B cell (primary cell): ENCODE results near the gene IMMP2L. TPM values are rescaled to one million over a fixed set of nuclear protein-coding genes. Genes with fewer than 3 reads are reported as not detected.

Source experiments
- ATAC-seq: fragments of 200-7000 bp; cut with Tn5 transposase; one replicate; pipeline ENCODE4 v1.10.0; 2021; ENCODE audit warnings: low read depth, mild to moderate bottlenecking, moderate number of reproducible peaks, moderate library complexity
- CTCF ChIA-PET: fragments of 350-600 bp; sonication (Branson Sonifier 250); formaldehyde crosslinking; loops from one replicate; lab custom pipeline; 2021; ENCODE audit warnings: antibody characterized with exemption, inconsistent platforms; lab: Charles Lee
- POLR2A ChIA-PET: fragments of 350-600 bp; sonication (Branson Sonifier 250); formaldehyde crosslinking; loops from one replicate; lab custom pipeline; 2021; ENCODE audit warnings: antibody characterized with exemption; lab: Charles Lee
- DNase-seq: peaks from one replicate; pipeline ENCODE4 v3.0.0; 2013
- H2AFZ ChIP-seq: 2 replicates; pipeline ENCODE4 v1.6.1; 2012; ENCODE audit warnings: mild to moderate bottlenecking, low read depth, low read length; ENCODE audit not compliant: insufficient read depth, poor library complexity, severe bottlenecking
- H3K27ac ChIP-seq, 2 donors: 1 replicate in 1 of 2; 2 replicates in 1 of 2; pipeline ENCODE4 v1.5.1; 2012 to 2013; ENCODE audit warnings: low read length in 2 of 2, mild to moderate bottlenecking in 2 of 2, moderate library complexity in 1 of 2
- H3K27me3 ChIP-seq, 4 experiments: fragments of 200-600 bp in 1 of 4; sonication (generic) in 1 of 4; replicated peaks in 1 of 4; 1 replicate in 2 of 4; 2 replicates in 2 of 4; pipeline versions ENCODE4 v1.6.1 to v1.7.0; 2013 to 2016; ENCODE audit warnings: low read length in 3 of 4, mild to moderate bottlenecking in 2 of 4, mixed read lengths in 1 of 4, moderate library complexity in 1 of 4; ENCODE audit not compliant: insufficient read depth in 4 of 4, control insufficient read depth in 3 of 4; ENCODE audit errors: control extremely low read depth in 1 of 4
- H3K36me3 ChIP-seq, 2 experiments: replicated peaks in 1 of 2; 1 replicate in 1 of 2; 2 replicates in 1 of 2; pipeline versions ENCODE4 v1.6.1 to v1.7.1; 2013; ENCODE audit warnings: low read length in 1 of 2; ENCODE audit not compliant: insufficient read depth in 2 of 2, control insufficient read depth in 1 of 2; ENCODE audit errors: control extremely low read depth in 1 of 2, extremely low read depth in 1 of 2
- H3K4me1 ChIP-seq, 2 donors: fragments of 200-600 bp in 1 of 2; sonication (generic) in 1 of 2; 1 replicate in 1 of 2; 2 replicates in 1 of 2; pipeline versions ENCODE4 v1.5.1 to v1.6.1; 2013 to 2017; ENCODE audit warnings: low read length in 2 of 2; ENCODE audit not compliant: control insufficient read depth in 2 of 2, insufficient read depth in 2 of 2
- H3K4me2 ChIP-seq: replicated peaks from 2 replicates; pipeline ENCODE3; 2012; ENCODE audit warnings: mild to moderate bottlenecking, low read depth, low read length; ENCODE audit not compliant: poor library complexity, severe bottlenecking
- H3K4me3 ChIP-seq, 5 experiments: fragments of 200-600 bp in 1 of 5; sonication (generic) in 1 of 5; 1 replicate in 3 of 5; 2 replicates in 2 of 5; pipeline versions ENCODE4 v1.5.1 to v1.7.0; 2011 to 2016; ENCODE audit warnings: low read length in 4 of 5, mild to moderate bottlenecking in 4 of 5, low read depth in 2 of 5, control low read depth in 1 of 5, moderate library complexity in 1 of 5; ENCODE audit not compliant: insufficient read depth in 1 of 5; ENCODE audit errors: control extremely low read depth in 1 of 5, extremely low read depth in 1 of 5
- H3K79me2 ChIP-seq: fragments of 200-600 bp; sonication (generic); one replicate; pipeline ENCODE4 v1.6.0; 2016; ENCODE audit warnings: low read length; ENCODE audit not compliant: control insufficient read depth, insufficient read depth
- H3K9ac ChIP-seq: fragments of 200-600 bp; sonication (generic); 2 replicates; pipeline ENCODE4 v1.6.1; 2017; ENCODE audit warnings: mild to moderate bottlenecking, low read length, moderate library complexity
- H3K9me3 ChIP-seq, 3 donors: one replicate each; pipeline versions ENCODE4 v1.6.1 to v1.7.1; 2013; ENCODE audit warnings: low read length in 2 of 3; ENCODE audit not compliant: control insufficient read depth in 2 of 3, insufficient read depth in 1 of 3; ENCODE audit errors: control extremely low read depth in 1 of 3
- H4K20me1 ChIP-seq: 2 replicates; pipeline ENCODE4 v1.6.0; 2012; ENCODE audit warnings: mild to moderate bottlenecking, low read length; ENCODE audit not compliant: insufficient read depth, control insufficient read depth, poor library complexity, severe bottlenecking
- H3K27ac Mint-ChIP-seq: one replicate; pipeline ENCODE4 v1.8.0; 2021; ENCODE audit warnings: mixed read lengths
- H3K27me3 Mint-ChIP-seq: one replicate; pipeline ENCODE4 v1.8.0; 2021; ENCODE audit warnings: mixed read lengths
- H3K4me1 Mint-ChIP-seq: one replicate; pipeline ENCODE4 v1.8.0; 2021; ENCODE audit warnings: mixed read lengths
- H3K4me3 Mint-ChIP-seq: one replicate; pipeline ENCODE4 v1.8.0; 2021; ENCODE audit warnings: mixed read lengths
- H3K9me3 Mint-ChIP-seq: one replicate; pipeline ENCODE4 v1.8.0; 2022; ENCODE audit warnings: mixed read lengths; ENCODE audit not compliant: insufficient read depth
- CTCF ChIP-seq: fragments of 200-600 bp; IDR thresholded peaks from one replicate; pipeline ENCODE4 v1.8.0; 2022; ENCODE audit warnings: antibody characterized with exemption, mild to moderate bottlenecking
- EZH2 ChIP-seq: IDR thresholded peaks from 2 replicates; pipeline ENCODE4 v1.6.1; 2012; ENCODE audit warnings: borderline replicate concordance, low read depth, mild to moderate bottlenecking, moderate library complexity, low read length; ENCODE audit not compliant: insufficient read depth, poor library complexity, severe bottlenecking
- WGBS: methylation state at CpG from one replicate; pipeline ENCODE4 v1.1.5; 2013; ENCODE audit warnings: missing lambda C conversion rate; ENCODE audit not compliant: insufficient coverage; 5-methylcytosine and 5-hydroxymethylcytosine counted together
- intact Hi-C: fragments of 100-400 bp; cut with micrococcal nuclease; formaldehyde crosslinking; loops from one replicate; pipeline ENCODE4 v1.10.0; 2022
- polyA plus RNA-seq: library from polyadenylated mRNA; depleted of rRNA; stranded (reverse); fragments of >200 nt; gene quantifications from 2 replicates; pipeline ENCODE4 v1.2.3, GENCODE V29; 2012
- total RNA-seq, 2 donors: library from RNA; stranded (reverse); fragments of 120-200 nt in 1 of 2; gene quantifications; 1 replicate in 1 of 2; 2 replicates in 1 of 2; pipeline versions ENCODE4 v1.2.3 to v1.2.4, GENCODE V29; 2013 to 2022

Gene IMMP2L
- total and polyA plus RNA-seq, 2 donors (not counting 1 experiment from before 2014, with no cell fraction given) = 3.8 to 34.2 TPM

- H3K27me3 ChIP-seq = no peaks in the 10 kb centered on the region
- H3K27me3 Mint-ChIP-seq = no peaks in the 10 kb centered on the region
- no peaks in the 10 kb centered on the region for H3K9me3 ChIP-seq
- H3K27ac ChIP-seq = no peak overlapping the region
- H3K27ac Mint-ChIP-seq = no peak overlapping the region
- no peak overlapping the region for H3K4me3 ChIP-seq
- POLR2A ChIA-PET = no interaction called here
- no peaks in the 10 kb centered on the region for H3K36me3 ChIP-seq
- no CpG with 5 or more reads among the region's 4 CpGs for WGBS
- TF ChIP-seq EZH2 = no peak
- no peak for TF ChIP-seq CTCF
- H2AFZ ChIP-seq = no peak overlapping the region
- H3K9me3 Mint-ChIP-seq = peaks cover 3% of the 10 kb centered on the region
- DNase-seq (no peak), ATAC-seq (no peak)
- H3K4me1 Mint-ChIP-seq = no peaks in the 10 kb centered on the region
- H4K20me1 ChIP-seq = no peaks in the 10 kb centered on the region
- no peaks in the 10 kb centered on the region for H3K79me2 ChIP-seq
- CTCF ChIA-PET = no interaction called here
- H3K4me1 ChIP-seq = no peaks in the 10 kb centered on the region
- H3K4me3 Mint-ChIP-seq = no peak overlapping the region
- no peak overlapping the region for H3K9ac ChIP-seq
- H3K4me2 ChIP-seq = no peak overlapping the region
- intact Hi-C loops = no loop called here
Observed at GRCh38 chr7:111047595-111047994, 514.7 kb downstream of the IMMP2L start.

GRCh38 chr7:111045449-111045848 is 516.8 kb downstream of the IMMP2L start:
- Histone ChIP-seq H3K9ac (no peak overlapping the region), H3K27ac (no peak overlapping the region), H4K20me1 (no peaks in the 10 kb centered on the region), H3K9me3 (no peaks in the 10 kb centered on the region), H3K27me3 (no peaks in the 10 kb centered on the region), H3K36me3 (no peaks in the 10 kb centered on the region), H3K4me2 (no peak overlapping the region), H3K79me2 (no peaks in the 10 kb centered on the region), H2AFZ (no peak overlapping the region), H3K4me1 (no peaks in the 10 kb centered on the region), H3K4me3 (no peak overlapping the region)
- H3K9me3 Mint-ChIP-seq = peaks cover 3% of the 10 kb centered on the region
- no peak overlapping the region for H3K4me3 Mint-ChIP-seq
- H3K4me1 Mint-ChIP-seq = no peaks in the 10 kb centered on the region
- ATAC-seq (no peak), DNase-seq (no peak)
- H3K27me3 Mint-ChIP-seq = no peaks in the 10 kb centered on the region
- ChIA-PET CTCF (no interaction called here), POLR2A (no interaction called here)
- intact Hi-C loops = no loop called here
- H3K27ac Mint-ChIP-seq = no peak overlapping the region
- no peak for TF ChIP-seq EZH2
